ENCODE measurements around the gene CEBPB.

The CEBPB gene

DNA sequence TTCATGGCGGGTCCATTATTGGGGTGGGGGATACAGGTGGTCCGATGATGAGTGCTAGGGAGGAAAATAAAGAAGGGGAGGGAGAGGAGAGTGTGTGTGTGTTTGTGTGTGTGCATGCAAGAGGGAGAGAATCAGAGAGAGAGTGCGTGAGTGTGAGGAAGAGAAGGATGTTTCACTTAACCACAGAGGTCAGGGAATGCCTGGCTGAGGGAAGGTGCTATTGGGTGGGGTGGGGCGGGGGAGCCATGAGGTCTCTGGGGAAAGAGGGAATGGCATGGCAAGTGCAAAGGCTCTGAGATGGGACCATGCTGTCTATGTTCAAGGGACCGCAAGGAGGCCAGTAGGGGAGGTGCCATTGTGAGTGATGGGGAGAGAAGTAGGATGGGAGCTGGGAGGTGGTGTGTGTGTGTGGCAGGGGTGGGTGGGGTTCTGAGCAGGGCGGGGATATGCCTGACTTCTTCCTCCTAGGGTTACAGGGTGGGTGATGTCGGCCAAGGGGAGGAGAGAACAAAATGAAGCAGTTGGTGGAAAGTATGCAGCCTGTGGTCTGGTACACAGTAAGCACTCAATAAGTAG, 23.0 kb downstream of the CEBPB start:
- DNase-seq (ENCODE audit: low read depth, low spot score): no peak

- no peak for DNase-seq (ENCODE audit: low read depth, low spot score)
Observed at GRCh38 chr20:50214226-50215024, 23.8 kb downstream of the CEBPB start.

- DNase-seq (ENCODE audit: low read depth, low spot score): no peak
Observed at GRCh38 chr20:50215101-50215690, 24.6 kb downstream of the CEBPB start.

- no peak for DNase-seq (ENCODE audit: low read depth, low spot score)
Observed at GRCh38 chr20:50215926-50216325, 25.3 kb downstream of the CEBPB start.

DNA sequence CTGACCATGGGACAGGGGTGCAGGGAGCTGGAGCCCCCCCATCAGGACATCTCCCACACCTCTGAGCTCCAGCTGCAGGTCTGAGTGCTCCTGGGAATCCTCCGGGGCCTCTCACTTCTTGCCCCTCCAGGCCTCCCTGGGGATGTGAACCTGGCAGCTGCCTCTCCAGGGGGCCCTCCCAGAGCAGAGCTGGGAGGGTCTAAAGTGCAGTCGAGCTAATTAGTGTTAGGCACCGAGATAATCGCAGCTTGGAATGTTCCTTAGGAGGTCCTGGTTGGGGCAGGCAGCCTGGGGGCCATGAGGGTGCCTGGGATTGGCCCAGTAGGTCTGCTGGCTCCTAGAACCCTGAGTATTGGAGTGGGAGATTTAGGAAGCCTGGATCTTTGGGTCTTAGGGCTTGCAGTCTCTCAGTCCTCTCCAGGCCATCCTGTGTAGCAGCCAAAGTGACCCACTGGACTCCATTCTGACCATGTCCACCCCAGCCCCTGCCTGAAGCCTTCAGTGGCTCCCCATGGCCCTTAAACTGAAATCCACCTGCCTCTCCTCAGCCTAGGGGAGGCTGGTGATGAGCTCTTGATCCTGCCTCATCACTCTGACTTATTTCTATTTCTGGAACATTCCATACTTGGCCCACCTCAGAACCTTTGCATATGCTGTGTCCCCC, 26.0 kb downstream of the CEBPB start:
- DNase-seq (ENCODE audit: low read depth, low spot score): no peak

DNA sequence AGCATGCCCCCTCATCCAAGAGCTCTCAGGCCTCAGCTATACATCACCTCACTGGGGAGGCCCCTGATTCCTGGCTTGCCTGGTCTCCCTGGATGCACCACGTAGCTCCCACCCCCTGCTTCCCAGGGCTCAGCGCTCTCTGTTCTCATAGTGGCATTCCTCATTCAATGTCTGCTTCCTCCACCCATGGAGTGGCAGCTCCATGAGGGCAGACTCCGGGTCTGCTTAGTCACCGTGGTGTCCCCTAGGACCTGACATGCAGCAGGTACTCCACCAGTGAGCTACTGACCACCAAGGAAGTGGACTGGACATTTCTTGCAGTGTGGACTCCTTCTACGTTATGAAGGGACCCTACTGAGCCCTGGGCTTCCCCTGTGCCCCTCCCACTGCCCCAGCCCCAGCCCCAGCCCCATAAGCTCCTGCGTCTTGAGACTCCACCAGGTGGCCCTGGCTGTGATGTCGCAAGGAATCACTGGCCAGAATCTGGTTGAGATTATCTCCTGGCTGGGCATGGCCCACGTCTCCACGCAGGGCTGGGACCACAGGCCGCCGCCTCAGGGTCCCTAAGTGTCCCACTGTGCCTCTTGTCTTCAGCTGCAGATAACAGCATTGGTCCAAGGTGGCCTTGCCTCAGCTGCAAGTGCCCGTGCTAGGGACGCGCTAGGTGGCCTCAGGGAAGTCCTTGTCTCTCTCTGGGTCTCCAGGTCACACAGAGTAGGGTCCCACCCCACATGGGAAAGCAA, 26.7 kb downstream of the CEBPB start:
- DNase-seq (ENCODE audit: low read depth, low spot score): no peak

DNA sequence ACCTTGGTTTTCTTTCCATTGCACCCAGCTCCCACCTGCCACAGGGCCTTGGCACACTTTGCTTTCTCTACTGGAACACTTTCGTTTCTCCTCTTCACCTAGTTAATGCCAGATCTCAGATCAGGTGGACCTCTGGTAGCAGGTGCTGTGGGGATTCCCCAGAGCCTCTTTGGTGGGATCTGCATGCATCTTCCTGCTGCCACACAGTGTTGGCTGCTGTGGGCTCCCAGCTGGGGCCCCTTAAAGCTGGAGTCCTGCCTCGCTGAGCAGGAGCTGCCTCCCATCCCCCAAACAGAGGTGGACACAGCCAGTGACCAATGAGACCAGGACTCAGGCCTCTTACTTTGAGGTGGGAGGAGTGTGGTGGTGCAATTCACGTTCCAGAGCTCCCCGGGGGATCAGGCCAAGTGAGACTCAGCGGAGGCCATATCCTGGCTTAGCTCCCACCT, 28.4 kb downstream of the CEBPB start:
- no peak for DNase-seq (ENCODE audit: low read depth, low spot score)

- DNase-seq (ENCODE audit: low read depth, low spot score): no peak
Observed at GRCh38 chr20:50219600-50219999, 29.0 kb downstream of the CEBPB start.

- DNase-seq (ENCODE audit: low read depth, low spot score): no peak
Observed at GRCh38 chr20:50220093-50220893, 29.7 kb downstream of the CEBPB start.

DNA sequence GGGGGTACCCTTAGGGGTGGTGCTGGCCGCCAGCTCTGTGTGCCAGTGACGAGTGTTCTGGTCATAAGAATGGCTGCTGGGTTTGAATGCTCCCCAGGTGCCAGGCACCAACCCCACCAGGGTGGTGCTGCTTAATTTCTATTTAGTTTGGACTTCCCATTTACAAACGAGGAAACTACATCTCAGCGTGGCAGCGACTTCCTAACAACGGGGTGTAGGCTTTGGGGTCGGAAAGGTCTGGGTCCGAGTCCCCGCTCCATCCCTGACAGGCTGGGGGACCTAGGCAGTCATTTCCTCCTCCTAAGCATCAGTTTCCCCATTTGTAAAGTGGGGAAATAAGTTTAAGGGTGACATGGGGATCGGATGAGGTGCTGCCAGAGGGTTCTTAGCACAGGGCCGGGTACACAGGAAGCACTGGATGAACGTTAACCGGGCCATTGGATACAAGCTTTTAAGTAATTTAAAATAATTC, 30.3 kb downstream of the CEBPB start:
- DNase-seq (ENCODE audit: low read depth, low spot score): no peak

GRCh38 chr20:50221501-50222308, 31.1 kb downstream of the CEBPB start:
- no peak for DNase-seq (ENCODE audit: low read depth, low spot score)

DNA sequence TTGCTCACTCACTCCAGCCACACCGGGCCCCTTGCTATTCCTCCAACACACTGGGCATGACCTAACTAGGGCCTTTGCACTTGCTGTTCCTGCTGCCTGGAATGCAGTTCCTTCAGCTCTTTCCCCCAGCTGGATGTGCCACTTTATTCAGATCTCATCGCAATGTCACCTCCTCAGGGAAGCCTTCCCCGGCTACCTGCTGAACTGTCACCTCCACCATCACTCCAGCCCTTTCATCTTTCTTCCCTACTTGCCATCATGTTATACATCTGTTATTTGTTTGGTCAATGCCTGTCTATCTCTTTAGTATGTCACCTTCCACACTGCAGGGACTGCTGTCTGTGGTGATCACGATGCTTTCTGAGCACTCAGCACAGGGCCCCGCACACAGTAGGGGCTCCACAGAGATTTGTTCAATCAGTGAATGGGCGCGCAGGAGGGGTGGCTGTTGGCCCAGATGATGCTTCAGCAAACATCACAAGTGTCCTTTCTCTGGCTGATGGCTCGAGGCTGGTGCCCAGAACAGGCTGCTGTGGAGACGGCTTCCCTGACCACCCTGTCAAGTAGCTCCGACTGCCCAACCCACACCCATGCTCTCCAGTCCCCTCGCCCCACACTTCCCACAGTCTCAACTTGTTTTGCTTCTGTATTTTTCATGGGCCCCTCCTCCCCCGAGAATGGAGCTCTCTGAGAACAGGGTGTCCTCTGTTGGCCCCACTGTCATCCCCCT, 31.8 kb downstream of the CEBPB start:
- DNase-seq (ENCODE audit: low read depth, low spot score): no peak

- no peak for DNase-seq (ENCODE audit: low read depth, low spot score)
Observed at GRCh38 chr20:50223039-50224005, 32.7 kb downstream of the CEBPB start.

- DNase-seq (ENCODE audit: low read depth, low spot score): no peak
Observed at GRCh38 chr20:50224052-50224451, 33.4 kb downstream of the CEBPB start.

DNA sequence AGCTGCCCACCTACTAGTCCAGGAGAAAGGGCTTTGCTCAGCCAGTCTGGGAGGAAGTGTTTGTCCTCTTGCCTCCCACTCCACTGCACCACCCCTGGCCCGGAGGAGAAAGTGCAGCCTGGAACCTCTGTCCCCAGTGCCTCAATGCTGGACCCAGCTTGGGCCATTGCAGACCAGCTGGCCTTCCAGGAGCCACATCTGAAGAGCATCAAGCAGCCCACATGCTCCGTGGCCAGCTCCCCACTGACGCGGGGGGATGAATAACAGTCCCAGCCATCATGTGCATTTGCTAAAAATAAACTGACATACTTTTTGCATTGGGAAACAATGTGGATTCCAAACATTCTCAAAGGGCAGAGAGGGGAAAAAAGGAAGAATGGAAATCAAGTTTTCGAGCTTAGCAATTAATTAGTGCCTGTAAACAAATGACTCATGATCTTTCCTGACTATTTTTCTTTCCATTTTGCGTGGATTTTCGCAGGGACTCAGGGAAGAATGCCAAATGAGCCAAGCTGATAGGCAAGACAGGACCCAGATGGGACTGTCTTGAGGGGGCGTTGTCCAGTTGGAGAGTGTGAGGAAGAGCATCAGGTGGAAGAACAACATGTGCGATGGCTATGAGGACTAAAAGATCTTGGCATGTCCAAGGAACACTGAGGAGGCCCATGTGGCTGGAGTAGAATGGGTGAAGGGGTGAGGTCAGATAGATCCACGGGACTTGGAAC, 34.1 kb downstream of the CEBPB start:
- DNase-seq (ENCODE audit: low read depth, low spot score): no peak

- no peak for DNase-seq (ENCODE audit: low read depth, low spot score)
Observed at GRCh38 chr20:50226093-50226974, 35.7 kb downstream of the CEBPB start.

Measured in activated naive CD8-positive, alpha-beta T cell treated with anti-CD3 and anti-CD28 coated beads, Interleukin-2, amount 50 U/mL, for 16 hours (primary cell).